Kidney (tissue), 14 donors: ENCODE results near the gene TCP11. TPM values are rescaled to one million over a fixed set of nuclear protein-coding genes. Genes with fewer than 3 reads are reported as not detected.

Experiments
- DNase-seq, 5 donors: peaks; one replicate each; pipeline ENCODE4 v3.0.0-alpha.2; 2013 to 2020
- FAIRE-seq: peaks from 2 replicates; lab custom pipeline; 2012; peaks lifted over from hg19 to GRCh38; lab: Jason Lieb, UNC
- H3K27ac ChIP-seq, 2 donors: one replicate each; pipeline ENCODE4 v1.7.0; 2013; ENCODE audit warnings: low read depth in 2 of 2, low read length in 2 of 2, inconsistent platforms in 1 of 2
- H3K27me3 ChIP-seq: one replicate; pipeline ENCODE4 v1.7.1; 2013; ENCODE audit warnings: low read length, inconsistent platforms; ENCODE audit not compliant: control insufficient read depth, insufficient read depth
- H3K36me3 ChIP-seq, 3 donors: one replicate each; pipeline versions ENCODE4 v1.7.0 to v1.7.1; 2013; ENCODE audit warnings: low read length in 3 of 3, control low read depth in 1 of 3, inconsistent platforms in 1 of 3; ENCODE audit not compliant: insufficient read depth in 3 of 3, control insufficient read depth in 2 of 3
- H3K4me1 ChIP-seq, 3 donors: one replicate each; pipeline versions ENCODE4 v1.7.0 to v1.7.1; 2013; ENCODE audit warnings: low read length in 3 of 3, inconsistent platforms in 1 of 3, low read depth in 1 of 3; ENCODE audit not compliant: control insufficient read depth in 2 of 3, insufficient read depth in 2 of 3
- H3K4me3 ChIP-seq, 3 donors: one replicate each; pipeline versions ENCODE4 v1.7.0 to v1.8.1; 2013; ENCODE audit warnings: low read length in 3 of 3, control low read depth in 1 of 3, inconsistent platforms in 1 of 3
- H3K9ac ChIP-seq, 3 donors: one replicate each; pipeline versions ENCODE4 v1.7.0 to v1.7.1; 2013; ENCODE audit warnings: low read length in 3 of 3, control low read depth in 1 of 3, inconsistent platforms in 1 of 3
- H3K9me3 ChIP-seq, 3 donors: one replicate each; pipeline versions ENCODE4 v1.7.0 to v1.7.1; 2013; ENCODE audit warnings: low read length in 3 of 3, control low read depth in 1 of 3, inconsistent platforms in 1 of 3; ENCODE audit not compliant: control insufficient read depth in 2 of 3, insufficient read depth in 1 of 3
- intact Hi-C: fragments of 100-400 bp; cut with DNase I; formaldehyde crosslinking; loops from one replicate; pipeline ENCODE4 v1.11.1; 2022
- polyA plus RNA-seq: library from polyadenylated mRNA; stranded (reverse); fragments of 350-450 nt; fragmentation: Illumina TruSeq; extraction: RNeasy Lipid Tissue Mini Kit (QIAGEN cat#74804); gene quantifications from one replicate; pipeline ENCODE4 v1.2.3, GENCODE V29; 2014; ENCODE audit warnings: low read depth, low replicate concordance; ENCODE audit not compliant: insufficient read depth
- total RNA-seq: library from RNA; stranded (reverse); fragmentation: NEBNext Ultra II Directional; extraction: Animal tissue kit (Norgen Biotek cat#: 25700); gene quantifications from one replicate; pipeline ENCODE4 v1.2.1, GENCODE V29; 2021
- TF ChIP-seq, protein P1 (sequence below): IDR thresholded peaks from 3 replicates; pipeline ENCODE4 v1.5.1; 2012; ENCODE audit warnings: mild to moderate bottlenecking, moderate library complexity, borderline replicate concordance; ENCODE audit not compliant: insufficient read depth; ENCODE audit errors: extremely low read depth
- donor health status: control.
- donor health status: control.
- donor health status: control.
- donor health status: control.
- donor health status: control.
- donor health status: DM: yes; HTN: yes; CAD: no.
- donor health status: Normal renal cell carcinoma (clear cell type).

The TCP11 gene
- total and polyA plus RNA-seq, 2 donors from 2014 or later, result 0.41 to 0.50 TPM

DNA sequence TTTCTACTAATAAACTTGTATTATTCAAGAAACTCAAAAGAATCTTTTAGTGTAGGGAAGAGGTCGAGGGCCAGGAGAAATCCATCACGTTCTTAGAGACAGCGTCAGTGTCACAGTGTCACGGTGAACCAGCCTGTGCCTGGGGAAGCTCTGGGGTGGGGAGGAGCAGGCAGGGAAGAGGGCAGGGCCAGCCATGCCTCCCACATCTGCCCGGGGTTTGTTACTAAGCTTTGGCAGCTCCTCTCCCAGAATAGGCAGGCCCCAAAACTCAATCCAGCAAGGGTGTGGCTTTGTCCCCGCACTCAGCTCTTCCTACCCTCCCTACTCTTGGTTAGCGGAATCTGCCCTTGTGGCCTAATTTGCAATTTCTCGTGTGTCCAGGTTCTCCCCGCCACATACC lies 72.9 kb downstream of the TCP11 start:
- no peak overlapping the region for H3K4me3 ChIP-seq
- no peak overlapping the region for H3K9ac ChIP-seq
- TF ChIP-seq, protein P1, sequence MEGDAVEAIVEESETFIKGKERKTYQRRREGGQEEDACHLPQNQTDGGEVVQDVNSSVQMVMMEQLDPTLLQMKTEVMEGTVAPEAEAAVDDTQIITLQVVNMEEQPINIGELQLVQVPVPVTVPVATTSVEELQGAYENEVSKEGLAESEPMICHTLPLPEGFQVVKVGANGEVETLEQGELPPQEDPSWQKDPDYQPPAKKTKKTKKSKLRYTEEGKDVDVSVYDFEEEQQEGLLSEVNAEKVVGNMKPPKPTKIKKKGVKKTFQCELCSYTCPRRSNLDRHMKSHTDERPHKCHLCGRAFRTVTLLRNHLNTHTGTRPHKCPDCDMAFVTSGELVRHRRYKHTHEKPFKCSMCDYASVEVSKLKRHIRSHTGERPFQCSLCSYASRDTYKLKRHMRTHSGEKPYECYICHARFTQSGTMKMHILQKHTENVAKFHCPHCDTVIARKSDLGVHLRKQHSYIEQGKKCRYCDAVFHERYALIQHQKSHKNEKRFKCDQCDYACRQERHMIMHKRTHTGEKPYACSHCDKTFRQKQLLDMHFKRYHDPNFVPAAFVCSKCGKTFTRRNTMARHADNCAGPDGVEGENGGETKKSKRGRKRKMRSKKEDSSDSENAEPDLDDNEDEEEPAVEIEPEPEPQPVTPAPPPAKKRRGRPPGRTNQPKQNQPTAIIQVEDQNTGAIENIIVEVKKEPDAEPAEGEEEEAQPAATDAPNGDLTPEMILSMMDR, result no peak
- H3K27ac ChIP-seq, result no peak overlapping the region
- peaks cover 3 to 9% (median 6%) of the 10 kb centered on the region in 3 donors for H3K36me3 ChIP-seq
- no peaks in the 10 kb centered on the region for H3K27me3 ChIP-seq
- FAIRE-seq (no peak), DNase-seq (no peak)
- intact Hi-C loops, result no loop called here
- no peaks in the 10 kb centered on the region for H3K4me1 ChIP-seq
- H3K9me3 ChIP-seq, result no peaks in the 10 kb centered on the region

Other genes with a start within 250 kb of the TCP11 start
- 4.5 TPM for gene SCUBE3, start 72.6 kb upstream of the TCP11 start, total RNA-seq
- gene SCUBE3, start 72.6 kb upstream of the TCP11 start, polyA plus RNA-seq, result 2.5 TPM
- 49.2 TPM for gene ZNF76, start 118.4 kb upstream of the TCP11 start, total RNA-seq
- gene ZNF76, start 118.4 kb upstream of the TCP11 start, polyA plus RNA-seq, result 29.1 TPM
- 16.3 TPM for gene DEF6, start 156.5 kb upstream of the TCP11 start, total RNA-seq
- 2.7 TPM for gene DEF6, start 156.5 kb upstream of the TCP11 start, polyA plus RNA-seq
- 24.4 TPM for gene PPARD, start 201.2 kb upstream of the TCP11 start, total RNA-seq
- gene PPARD, start 201.2 kb upstream of the TCP11 start, polyA plus RNA-seq, result 13.2 TPM